ENCODE data around the gene SEL1L3. TPM values are rescaled to one million over a fixed set of nuclear protein-coding genes. Genes with fewer than 3 reads are reported as not detected.

SEL1L3 gene
- total and polyA plus RNA-seq, 9 of the 15 experiments (the other 6 are each of a cell fraction or from before 2014, with no cell fraction given), result 10.0 to 44.3 (median 21.6) TPM

- intact Hi-C loops (cut with micrococcal nuclease), result no loop called here
- CTCF ChIA-PET (ENCODE audit: low intra/inter-chr PET ratio), result no interaction called here
Observed at GRCh38 chr4:25844961-25845712, 17.7 kb downstream of the SEL1L3 start.

More at GRCh38 chr4:25844961-25845712, 17.7 kb downstream of the SEL1L3 start:
- Histone ChIP-seq H3K36me3 (ENCODE audit: control insufficient read depth, insufficient read depth, low read length) (peaks cover 15% of the 10 kb centered on the region; the same call in 2 of the 3 replicates), H3K27ac (ENCODE audit: extremely low read depth, low read depth, low read length) (no peak overlapping the region), H3K27me3 (ENCODE audit: control insufficient read depth in 2 of 2, insufficient read depth in 2 of 2, low read length in 2 of 2) (no peaks in the 10 kb centered on the region), H3K4me3 (no peak overlapping the region), H3K4me1 (replicated peaks in 1 of 2; ENCODE audit: control insufficient read depth in 2 of 2, insufficient read depth in 2 of 2, low read length in 2 of 2) (peaks cover 0 to 12% of the 10 kb centered on the region in 2 experiments; a peak in 4 of 5 replicates), H3K9me3 (replicated peaks; ENCODE audit: control insufficient read depth, insufficient read depth, low read depth, low read length) (no peaks in the 10 kb centered on the region), H3K9me1 (ENCODE audit: control insufficient read depth, insufficient read depth, low read length) (no peaks in the 10 kb centered on the region), H3K4me2 (ENCODE audit: insufficient read depth, low read length) (no peak overlapping the region), H3K9ac (ENCODE audit: insufficient read depth in 1 of 2, low read depth in 2 of 2, low read length in 2 of 2) (no peak overlapping the region), H4K20me1 (replicated peaks; ENCODE audit: control insufficient read depth, insufficient read depth, low read length) (peaks cover 14% of the 10 kb centered on the region; the same call in 1 of the 2 replicates), H2AFZ (ENCODE audit: low read depth, low read length) (no peak overlapping the region), H3K79me2 (ENCODE audit: control insufficient read depth, insufficient read depth, low read length) (peaks cover 21% of the 10 kb centered on the region; the same call in 2 of the 3 replicates)
- in situ Hi-C loops (cut with MboI), result no loop called here
- no peak for DNase-seq (ENCODE audit: extremely low read depth in 1 of 4, low spot score in 3 of 4)
- FAIRE-seq, result no peak
- ATAC-seq, result no peak
- peak; percentile 62; the same call in 1 of the 2 replicates for TF ChIP-seq SPI1 (IDR thresholded peaks at IDR 0.05; ENCODE audit: borderline replicate concordance, low read depth, low read length)
- TF ChIP-seq, protein P1, sequence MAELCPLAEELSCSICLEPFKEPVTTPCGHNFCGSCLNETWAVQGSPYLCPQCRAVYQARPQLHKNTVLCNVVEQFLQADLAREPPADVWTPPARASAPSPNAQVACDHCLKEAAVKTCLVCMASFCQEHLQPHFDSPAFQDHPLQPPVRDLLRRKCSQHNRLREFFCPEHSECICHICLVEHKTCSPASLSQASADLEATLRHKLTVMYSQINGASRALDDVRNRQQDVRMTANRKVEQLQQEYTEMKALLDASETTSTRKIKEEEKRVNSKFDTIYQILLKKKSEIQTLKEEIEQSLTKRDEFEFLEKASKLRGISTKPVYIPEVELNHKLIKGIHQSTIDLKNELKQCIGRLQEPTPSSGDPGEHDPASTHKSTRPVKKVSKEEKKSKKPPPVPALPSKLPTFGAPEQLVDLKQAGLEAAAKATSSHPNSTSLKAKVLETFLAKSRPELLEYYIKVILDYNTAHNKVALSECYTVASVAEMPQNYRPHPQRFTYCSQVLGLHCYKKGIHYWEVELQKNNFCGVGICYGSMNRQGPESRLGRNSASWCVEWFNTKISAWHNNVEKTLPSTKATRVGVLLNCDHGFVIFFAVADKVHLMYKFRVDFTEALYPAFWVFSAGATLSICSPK (IDR thresholded peaks at IDR 0.05; ENCODE audit: borderline replicate concordance), result no peak
- POLR2A ChIA-PET, result interaction anchor here (1.3 to 1.7 kb wide), 2 partner anchors 8 to 10 kb away, joined by 3 read pairs; no protein-coding TSS in a partner anchor
- no TSS peak for BruUV-seq (replicated peaks)
- WGBS (ENCODE audit: insufficient coverage, low coverage, missing lambda C conversion rate), result 87% methylated on average over 4 of the region's 4 CpGs
